ENCODE data around the gene JARID2.

The JARID2 gene

GRCh38 chr6:15502446-15503345, 256.8 kb downstream of the JARID2 start:
- DNase-seq (ENCODE audit: low read depth in 1 of 2, low spot score in 1 of 2) = no peak

GRCh38 chr6:15503346-15503680, 257.4 kb downstream of the JARID2 start:
- DNase-seq (ENCODE audit: low read depth in 1 of 2, low spot score in 1 of 2) = no peak

GRCh38 chr6:15504040-15504495, 258.2 kb downstream of the JARID2 start:
- no peak for DNase-seq (ENCODE audit: low read depth in 1 of 2, low spot score in 1 of 2)

GRCh38 chr6:15504581-15505350, 258.9 kb downstream of the JARID2 start:
- DNase-seq (ENCODE audit: low read depth in 1 of 2, low spot score in 1 of 2) = no peak

GRCh38 chr6:15505463-15505918, 259.6 kb downstream of the JARID2 start:
- DNase-seq (ENCODE audit: low read depth in 1 of 2, low spot score in 1 of 2) = no peak

DNA sequence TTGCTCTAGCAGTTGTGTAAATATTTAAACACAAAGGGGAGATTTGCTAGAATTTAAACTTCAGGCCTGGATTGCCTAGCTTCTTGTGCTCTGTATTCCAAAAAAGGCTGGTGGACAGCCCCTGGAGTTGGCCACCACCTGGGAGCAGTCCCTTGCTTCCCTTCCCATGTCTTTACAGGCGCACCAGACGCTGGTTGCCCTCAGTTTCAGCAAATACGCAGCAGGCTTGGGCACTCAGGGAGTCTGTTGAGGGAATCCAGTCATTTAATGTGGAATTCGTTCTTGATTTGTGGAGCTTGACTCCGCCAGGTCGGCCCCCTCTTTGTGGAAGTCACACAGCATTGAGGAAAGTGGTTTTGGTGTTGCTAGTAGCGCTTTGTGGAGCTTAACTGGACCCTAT, 260.2 kb downstream of the JARID2 start:
- no peak for DNase-seq (ENCODE audit: low read depth in 1 of 2, low spot score in 1 of 2)

GRCh38 chr6:15507221-15507620, 261.4 kb downstream of the JARID2 start:
- no peak for DNase-seq (ENCODE audit: low read depth in 1 of 2, low spot score in 1 of 2)

DNA sequence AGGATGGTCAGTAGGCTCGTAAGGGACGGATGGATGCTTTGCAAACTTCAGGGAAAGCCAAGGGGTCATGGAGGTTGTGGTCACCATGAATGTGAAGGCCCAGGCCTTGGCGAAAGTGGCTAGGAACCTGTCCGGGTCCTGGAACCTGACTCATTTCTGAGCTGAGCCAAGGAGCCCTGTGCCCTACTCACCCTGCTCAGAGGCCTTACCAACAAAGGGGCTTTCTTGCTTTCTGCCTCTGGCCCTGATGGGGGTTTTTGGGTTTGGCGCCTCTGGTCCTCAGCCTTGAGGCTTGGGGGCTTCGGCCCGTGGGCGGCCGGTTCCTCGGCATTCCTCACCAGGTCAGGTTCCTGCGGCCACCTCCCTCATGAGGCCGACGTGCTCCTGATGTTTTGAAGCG, 261.9 kb downstream of the JARID2 start:
- no peak for DNase-seq (ENCODE audit: low read depth in 1 of 2, low spot score in 1 of 2)

DNA sequence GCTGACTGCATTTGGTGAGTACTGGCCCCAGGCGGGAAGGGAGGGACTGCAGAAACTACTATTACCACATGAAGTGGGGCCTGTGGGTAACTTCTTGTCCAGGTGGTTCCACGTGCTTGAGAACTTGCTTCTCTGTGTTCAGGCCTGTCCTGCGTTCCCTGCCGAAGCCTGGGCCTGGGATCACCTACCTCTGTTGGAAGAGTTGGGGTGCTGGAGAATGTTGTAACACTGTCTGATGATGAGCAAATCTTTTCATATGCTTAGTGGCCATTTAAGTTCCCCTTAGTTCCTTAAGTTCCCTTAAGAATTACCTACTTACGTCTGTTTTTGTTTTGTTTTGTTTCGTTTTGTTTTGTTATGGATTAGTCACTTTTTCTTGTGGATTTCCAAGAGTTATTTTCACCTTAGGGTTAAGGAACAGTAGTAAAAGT, 262.6 kb downstream of the JARID2 start:
- no peak for DNase-seq (ENCODE audit: low read depth in 1 of 2, low spot score in 1 of 2)

DNA sequence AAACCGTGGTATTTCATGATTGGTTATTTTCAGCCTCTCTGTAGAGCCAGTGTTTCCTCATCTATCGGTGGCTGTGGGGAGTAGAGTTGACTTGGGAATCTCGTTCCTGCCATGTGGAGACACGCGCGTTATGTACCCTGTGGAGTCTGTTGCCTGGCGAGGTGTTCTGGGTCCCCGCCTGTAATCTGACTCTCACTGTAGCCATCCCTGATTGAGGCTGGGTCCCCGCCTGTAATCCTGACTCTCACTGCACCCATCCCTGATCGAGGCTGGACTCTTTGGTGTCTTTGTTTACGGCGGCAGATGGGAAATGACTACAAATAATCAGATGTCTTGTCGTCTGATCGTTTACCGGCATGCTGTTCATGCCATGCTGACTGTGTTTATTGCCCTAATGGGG, 263.1 kb downstream of the JARID2 start:
- no peak for DNase-seq (ENCODE audit: low read depth in 1 of 2, low spot score in 1 of 2)

DNA sequence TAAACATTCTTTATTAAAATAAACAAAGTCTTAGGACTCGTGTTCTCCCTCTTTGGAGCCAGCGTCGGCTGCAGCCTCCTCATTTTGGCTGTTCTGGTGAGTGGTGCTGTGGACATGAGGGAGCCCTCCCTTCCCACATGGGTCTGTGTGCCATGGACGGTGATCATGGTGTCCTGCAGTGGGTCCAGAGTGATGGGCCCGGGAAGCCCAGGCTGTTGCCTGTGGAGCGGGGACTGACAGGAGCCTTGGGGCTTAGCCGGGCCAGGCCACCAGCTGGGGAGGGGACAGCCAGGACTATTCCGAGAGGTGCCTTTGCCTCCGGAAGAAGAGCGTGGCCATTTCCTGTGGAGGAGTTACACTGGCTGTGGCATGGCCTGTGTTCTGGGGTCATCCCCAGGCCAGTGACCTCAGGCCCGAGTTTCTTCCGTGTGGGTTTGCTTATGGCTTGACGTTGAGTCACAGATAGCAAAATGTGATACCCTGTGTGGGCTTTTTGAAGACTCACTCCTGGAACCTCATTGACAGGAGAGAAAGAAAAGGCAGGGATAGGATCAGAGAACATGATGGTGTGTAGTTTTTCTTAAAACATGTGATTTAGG, 263.6 kb downstream of the JARID2 start:
- no peak for DNase-seq (ENCODE audit: low read depth in 1 of 2, low spot score in 1 of 2)

DNA sequence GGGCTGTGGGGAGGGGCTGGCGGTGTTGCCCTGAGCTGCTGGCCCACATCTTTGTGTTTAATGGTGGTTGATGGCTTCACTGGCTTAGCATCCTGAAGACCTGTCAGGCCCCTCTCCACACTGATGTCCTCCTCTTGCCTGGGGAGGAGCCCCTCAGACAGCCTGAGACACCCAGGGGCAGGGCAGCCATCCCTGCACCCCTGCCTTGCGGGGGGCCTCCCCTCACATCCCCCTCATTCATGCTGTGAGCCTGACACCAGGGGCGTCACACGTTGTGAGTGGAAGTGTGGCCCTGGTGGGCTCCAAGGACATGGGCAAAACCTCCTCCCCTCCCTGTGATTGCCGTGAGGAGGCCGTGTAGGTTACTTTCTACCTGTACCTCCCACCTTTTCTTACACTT, 264.3 kb downstream of the JARID2 start:
- no peak for DNase-seq (ENCODE audit: low read depth in 1 of 2, low spot score in 1 of 2)

DNA sequence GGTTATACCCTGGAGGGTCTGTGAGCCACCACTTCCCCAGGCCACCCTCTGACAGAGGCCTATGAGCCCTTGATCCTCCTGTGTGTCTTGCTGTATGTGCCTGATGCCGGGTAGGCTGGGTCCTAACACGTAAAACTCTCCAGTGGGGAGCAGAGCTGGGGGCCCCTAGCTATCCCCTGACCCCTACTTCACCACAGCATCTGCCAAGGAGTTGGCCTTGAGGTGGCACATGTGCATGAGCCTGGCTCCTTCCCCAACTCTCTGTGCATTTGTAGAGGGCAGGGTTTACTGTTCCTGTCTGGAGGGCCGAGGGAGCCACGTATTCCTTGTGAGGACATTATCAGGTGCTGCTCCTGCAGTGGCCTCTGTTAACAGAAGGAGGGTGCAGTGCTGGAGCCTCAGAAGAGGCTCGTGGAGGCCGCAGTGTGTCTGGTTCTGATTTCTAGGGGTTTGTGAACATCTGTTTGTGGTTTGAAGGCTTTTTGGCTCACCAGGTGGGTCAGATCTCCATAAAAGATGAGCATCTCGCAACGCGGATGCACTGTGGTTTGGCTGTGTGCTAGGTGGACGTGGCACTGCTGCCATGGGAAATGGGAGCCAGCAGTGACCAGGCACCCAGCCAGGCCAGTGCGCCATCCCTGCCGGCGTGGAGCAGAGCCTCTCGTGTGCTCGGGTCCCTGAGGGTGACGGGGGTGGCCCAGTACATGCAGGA, 264.8 kb downstream of the JARID2 start:
- DNase-seq (ENCODE audit: low read depth in 1 of 2, low spot score in 1 of 2) = no peak

DNA sequence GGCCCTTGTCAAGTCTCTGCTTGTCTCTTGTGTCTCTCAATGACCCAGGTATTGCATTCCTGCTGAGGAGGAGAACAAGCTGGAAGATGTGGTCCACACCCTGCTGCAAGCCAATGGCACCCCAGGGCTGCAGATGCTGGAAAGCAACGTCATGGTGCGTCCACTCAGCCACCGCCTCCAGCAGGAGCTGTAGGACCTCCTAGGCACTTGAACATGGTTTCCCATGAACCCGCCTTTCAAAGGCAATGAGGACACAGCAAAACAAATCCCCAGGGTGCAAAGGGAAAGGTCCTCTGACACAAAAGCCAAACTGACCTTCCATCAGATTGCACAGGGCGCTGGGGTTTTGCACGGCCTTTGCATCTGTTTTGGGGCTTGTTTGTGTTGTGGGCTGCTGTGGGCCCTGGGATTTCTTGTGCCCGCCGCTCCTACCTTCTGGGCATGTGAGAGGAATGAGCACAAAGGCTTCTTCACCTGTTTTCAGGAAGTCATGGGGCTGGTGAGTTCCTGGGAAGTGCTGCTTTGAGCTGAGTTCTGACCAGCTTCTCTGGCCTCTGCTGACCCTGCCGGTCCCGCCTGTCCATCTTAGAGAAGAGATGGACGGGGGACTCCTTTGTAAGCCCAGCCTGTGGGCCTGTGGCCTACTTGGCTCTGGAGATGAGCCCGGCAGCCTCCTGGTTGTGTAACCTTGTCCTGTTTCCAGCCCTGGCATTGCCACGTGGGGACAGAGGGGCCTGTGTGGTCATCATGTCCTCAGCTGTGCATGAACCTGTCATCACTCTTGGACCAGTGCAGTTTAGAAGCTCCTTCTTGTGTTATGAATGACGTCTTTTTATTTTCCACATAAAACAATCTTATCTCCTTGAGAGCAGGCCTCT, 265.6 kb downstream of the JARID2 start:
- DNase-seq (ENCODE audit: low read depth in 1 of 2, low spot score in 1 of 2) = no peak

- no peak for DNase-seq (ENCODE audit: low read depth in 1 of 2, low spot score in 1 of 2)
Measured at GRCh38 chr6:15512126-15512525, 266.3 kb downstream of the JARID2 start.

DNA sequence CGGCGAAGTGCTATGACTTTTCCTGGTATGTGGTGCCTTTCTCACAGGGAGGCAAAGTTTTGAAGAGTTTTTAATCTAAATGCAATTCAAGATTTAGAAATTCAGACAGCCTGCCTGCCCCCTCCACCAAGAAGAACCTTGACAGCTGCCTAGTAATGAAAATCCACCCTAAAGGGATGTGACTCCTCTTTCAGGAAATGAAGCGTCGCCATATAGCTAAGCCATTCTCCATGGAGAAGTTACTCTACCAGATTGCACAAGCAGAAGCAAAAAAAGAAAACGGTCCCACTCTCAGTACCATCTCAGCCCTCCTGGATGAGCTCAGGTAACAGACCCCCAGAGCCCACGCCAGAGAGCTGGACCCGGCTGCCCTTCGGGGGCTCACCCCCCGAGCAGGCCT, 266.9 kb downstream of the JARID2 start:
- DNase-seq (ENCODE audit: low read depth in 1 of 2, low spot score in 1 of 2) = no peak

- DNase-seq (ENCODE audit: low read depth in 1 of 2, low spot score in 1 of 2) = no peak
Measured at GRCh38 chr6:15513131-15513771, 267.4 kb downstream of the JARID2 start.

- no peak for DNase-seq (ENCODE audit: low read depth in 1 of 2, low spot score in 1 of 2)
Measured at GRCh38 chr6:15513801-15514711, 268.2 kb downstream of the JARID2 start.

- DNase-seq (ENCODE audit: low read depth in 1 of 2, low spot score in 1 of 2) = no peak
Measured at GRCh38 chr6:15515226-15515625, 269.4 kb downstream of the JARID2 start.
